ENCODE data around the gene FGF1.

The FGF1 gene

DNA sequence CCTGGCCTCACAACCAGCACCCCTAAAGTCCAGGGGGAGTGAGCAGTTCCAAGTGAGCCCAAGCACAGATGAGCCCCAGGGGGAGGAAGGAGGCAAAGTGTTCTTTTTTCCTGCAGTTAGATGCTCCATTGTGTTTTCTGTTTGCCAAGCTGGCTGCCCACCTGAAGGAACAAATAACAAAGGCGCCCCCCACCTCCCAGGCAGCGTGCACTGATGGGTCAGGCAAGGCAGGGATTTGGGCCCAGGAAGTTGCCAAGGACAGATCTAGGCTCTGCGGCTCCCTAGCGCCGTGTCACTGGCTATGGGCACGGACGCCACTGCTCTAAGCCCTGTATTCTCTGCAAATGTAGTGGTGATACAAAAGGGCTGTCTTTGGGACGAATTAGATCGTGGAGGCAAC, 21.8 kb downstream of the FGF1 start:
- Histone ChIP-seq H3K9ac (ENCODE audit: low read depth, low read length) (no peak overlapping the region), H3K36me3 (ENCODE audit: insufficient read depth, low read depth, low read length) (no peaks in the 10 kb centered on the region)

DNA sequence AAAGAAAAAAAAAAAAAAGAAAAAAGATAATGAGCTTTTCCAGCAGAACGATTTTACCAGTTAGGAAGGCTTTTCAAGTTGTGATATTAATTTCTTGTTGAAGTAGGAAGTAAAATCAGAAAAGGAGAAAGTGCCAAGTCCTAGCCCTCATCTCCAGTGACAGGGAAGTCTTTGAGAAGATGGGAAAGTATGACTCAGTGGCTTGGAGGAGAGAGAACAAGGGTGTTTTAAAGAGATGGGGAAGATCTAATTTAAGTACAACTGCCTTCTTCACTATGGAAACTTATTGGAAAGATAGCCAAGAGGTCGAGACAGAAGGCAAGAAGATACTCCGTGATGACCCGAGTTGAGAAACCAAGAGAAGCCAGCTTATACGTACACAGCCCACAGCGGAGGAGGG, 22.6 kb downstream of the FGF1 start:
- Histone ChIP-seq H3K9me3 (ENCODE audit: insufficient read depth, low read depth, low read length) (no peaks in the 10 kb centered on the region), H3K9ac (ENCODE audit: low read depth, low read length) (no peak overlapping the region), H3K4me3 (ENCODE audit: low read length) (no peak overlapping the region), H3K27ac (ENCODE audit: low read length) (no peak overlapping the region), H3K27me3 (ENCODE audit: insufficient read depth, low read length) (no peaks in the 10 kb centered on the region), H3K36me3 (ENCODE audit: insufficient read depth, low read depth, low read length) (no peaks in the 10 kb centered on the region), H3K4me1 (ENCODE audit: insufficient read depth, low read length) (no peaks in the 10 kb centered on the region)

More for the DNA sequence above, 21.8 kb downstream of the FGF1 start:
- Histone ChIP-seq H3K4me1 (ENCODE audit: insufficient read depth, low read length) (no peaks in the 10 kb centered on the region), H3K9me3 (ENCODE audit: insufficient read depth, low read depth, low read length) (no peaks in the 10 kb centered on the region), H3K27ac (ENCODE audit: low read length) (no peak overlapping the region), H3K4me3 (ENCODE audit: low read length) (no peak overlapping the region), H3K27me3 (ENCODE audit: insufficient read depth, low read length) (no peaks in the 10 kb centered on the region)

DNA sequence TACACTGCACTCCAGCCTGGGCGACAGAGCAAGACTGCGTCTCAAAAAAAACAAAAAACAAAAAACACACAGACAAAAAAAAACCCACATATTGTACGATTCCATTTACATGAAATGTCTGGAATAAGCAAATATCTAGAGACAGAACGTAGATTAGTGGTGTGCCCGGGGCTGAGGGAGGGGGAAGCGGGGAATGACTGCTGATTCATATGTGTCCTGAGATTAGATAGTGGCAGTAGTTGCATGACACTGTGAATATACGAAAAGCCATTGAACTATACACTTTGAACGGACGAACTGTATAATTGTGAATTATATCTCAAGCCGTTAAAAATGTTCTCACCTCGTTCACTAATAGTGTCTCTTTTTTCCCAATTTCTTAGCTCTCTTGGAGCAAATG, 23.9 kb downstream of the FGF1 start:
- H3K4me1 ChIP-seq (ENCODE audit: insufficient read depth, low read length): no peaks in the 10 kb centered on the region
- H3K9ac ChIP-seq (ENCODE audit: low read depth, low read length): no peak overlapping the region
- no peaks in the 10 kb centered on the region for H3K36me3 ChIP-seq (ENCODE audit: insufficient read depth, low read depth, low read length)
- H3K4me3 ChIP-seq (ENCODE audit: low read length): no peak overlapping the region
- H3K27ac ChIP-seq (ENCODE audit: low read length): no peak overlapping the region
- no peaks in the 10 kb centered on the region for H3K9me3 ChIP-seq (ENCODE audit: insufficient read depth, low read depth, low read length)
- no peaks in the 10 kb centered on the region for H3K27me3 ChIP-seq (ENCODE audit: insufficient read depth, low read length)

- no peaks in the 10 kb centered on the region for H3K4me1 ChIP-seq (ENCODE audit: insufficient read depth, low read length)
- no peaks in the 10 kb centered on the region for H3K27me3 ChIP-seq (ENCODE audit: insufficient read depth, low read length)
- no peak overlapping the region for H3K4me3 ChIP-seq (ENCODE audit: low read length)
- no peaks in the 10 kb centered on the region for H3K9me3 ChIP-seq (ENCODE audit: insufficient read depth, low read depth, low read length)
- H3K27ac ChIP-seq (ENCODE audit: low read length): no peak overlapping the region
- no peaks in the 10 kb centered on the region for H3K36me3 ChIP-seq (ENCODE audit: insufficient read depth, low read depth, low read length)
- H3K9ac ChIP-seq (ENCODE audit: low read depth, low read length): no peak overlapping the region
Observed at GRCh38 chr5:142661143-142661542, 24.7 kb downstream of the FGF1 start.

DNA sequence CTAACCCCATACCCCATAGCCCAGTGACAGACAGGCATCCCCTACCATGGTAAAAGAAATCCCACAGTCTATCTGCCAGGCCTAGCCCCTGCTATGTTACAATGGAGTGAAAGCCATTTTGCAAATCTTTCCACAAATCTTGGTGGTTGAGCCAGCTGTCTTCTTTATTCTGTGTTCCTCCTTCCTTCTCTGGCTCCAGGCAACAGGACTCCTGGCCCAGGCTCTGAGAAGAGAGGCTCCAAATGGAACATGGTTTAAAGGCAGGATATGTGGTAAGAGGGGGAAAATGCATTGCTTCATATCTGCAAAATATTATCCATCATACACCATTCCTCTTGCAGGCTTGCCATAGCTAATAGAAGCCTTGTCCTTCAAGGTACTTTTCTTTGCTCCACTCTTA, 25.2 kb downstream of the FGF1 start:
- Histone ChIP-seq H3K27me3 (ENCODE audit: insufficient read depth, low read length) (no peaks in the 10 kb centered on the region), H3K27ac (ENCODE audit: low read length) (no peak overlapping the region), H3K4me3 (ENCODE audit: low read length) (no peak overlapping the region), H3K9ac (ENCODE audit: low read depth, low read length) (no peak overlapping the region), H3K36me3 (ENCODE audit: insufficient read depth, low read depth, low read length) (no peaks in the 10 kb centered on the region), H3K9me3 (ENCODE audit: insufficient read depth, low read depth, low read length) (no peaks in the 10 kb centered on the region), H3K4me1 (ENCODE audit: insufficient read depth, low read length) (no peaks in the 10 kb centered on the region)

DNA sequence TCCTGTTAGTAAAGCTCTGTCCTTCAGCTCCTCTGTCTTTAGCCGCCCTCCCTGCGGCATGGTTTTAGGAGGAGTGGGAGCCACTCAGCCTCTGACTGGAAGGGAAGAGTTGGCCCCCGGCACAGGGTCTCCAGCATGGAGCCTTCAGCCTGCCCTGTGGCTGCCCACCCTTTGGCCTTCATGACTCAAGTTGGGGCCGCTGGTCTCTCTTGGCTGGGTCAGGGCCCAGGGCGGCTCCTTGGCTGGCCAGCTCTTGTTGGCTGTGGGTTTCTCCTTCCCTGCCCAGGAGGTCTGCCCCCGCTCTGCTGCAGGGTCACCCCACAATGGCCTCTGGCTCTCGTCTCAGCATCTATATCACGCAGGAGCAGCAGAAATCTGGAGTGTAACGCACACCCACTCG, 25.7 kb downstream of the FGF1 start:
- no peak overlapping the region for H3K4me3 ChIP-seq (ENCODE audit: low read length)
- H3K36me3 ChIP-seq (ENCODE audit: insufficient read depth, low read depth, low read length): no peaks in the 10 kb centered on the region
- no peaks in the 10 kb centered on the region for H3K4me1 ChIP-seq (ENCODE audit: insufficient read depth, low read length)
- no peaks in the 10 kb centered on the region for H3K27me3 ChIP-seq (ENCODE audit: insufficient read depth, low read length)
- H3K9me3 ChIP-seq (ENCODE audit: insufficient read depth, low read depth, low read length): no peaks in the 10 kb centered on the region
- no peak overlapping the region for H3K27ac ChIP-seq (ENCODE audit: low read length)
- no peak overlapping the region for H3K9ac ChIP-seq (ENCODE audit: low read depth, low read length)

DNA sequence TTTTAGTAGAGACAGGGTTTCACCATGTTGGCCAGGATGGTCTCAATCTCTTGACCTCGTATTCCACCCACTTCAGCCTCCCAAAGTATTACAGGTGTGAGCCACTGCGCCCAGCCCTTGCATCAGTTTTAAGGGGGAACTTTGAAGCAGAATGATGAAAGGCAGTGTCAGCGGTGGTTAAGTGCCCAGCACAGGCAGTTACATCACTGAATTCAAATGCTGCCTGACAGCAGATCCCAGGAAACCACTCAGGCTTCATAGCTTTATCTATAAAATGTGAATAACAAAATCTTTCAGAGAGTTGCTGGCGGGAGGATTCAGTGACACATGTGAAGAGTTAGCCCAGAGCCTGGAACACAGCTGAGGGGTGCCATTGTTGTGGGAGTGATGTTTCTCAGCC, 26.5 kb downstream of the FGF1 start:
- Histone ChIP-seq H3K9me3 (ENCODE audit: insufficient read depth, low read depth, low read length) (no peaks in the 10 kb centered on the region), H3K27me3 (ENCODE audit: insufficient read depth, low read length) (no peaks in the 10 kb centered on the region), H3K36me3 (ENCODE audit: insufficient read depth, low read depth, low read length) (no peaks in the 10 kb centered on the region), H3K4me1 (ENCODE audit: insufficient read depth, low read length) (no peaks in the 10 kb centered on the region), H3K27ac (ENCODE audit: low read length) (no peak overlapping the region), H3K4me3 (ENCODE audit: low read length) (no peak overlapping the region), H3K9ac (ENCODE audit: low read depth, low read length) (no peak overlapping the region)

DNA sequence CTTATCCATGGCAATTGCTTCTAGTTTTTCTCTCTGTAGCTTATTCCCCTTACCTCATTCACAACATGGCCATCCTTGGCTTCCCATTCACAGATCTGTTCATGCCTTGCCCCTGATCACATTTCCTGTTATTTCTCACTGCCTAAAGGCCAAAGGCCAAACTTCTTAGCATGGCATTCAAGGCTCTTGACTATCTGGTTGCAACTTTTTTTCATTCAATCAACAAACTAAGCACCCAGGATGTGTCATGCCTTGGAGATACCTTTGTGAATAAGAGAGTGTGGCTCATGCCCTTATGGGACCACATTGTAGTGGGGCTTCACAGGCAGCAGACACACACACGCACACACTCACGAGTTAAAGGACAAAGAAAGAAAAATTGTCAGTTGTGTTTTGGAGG, 27.6 kb downstream of the FGF1 start:
- H3K4me1 ChIP-seq (ENCODE audit: insufficient read depth, low read length): no peaks in the 10 kb centered on the region
- H3K4me3 ChIP-seq (ENCODE audit: low read length): no peak overlapping the region
- H3K36me3 ChIP-seq (ENCODE audit: insufficient read depth, low read depth, low read length): no peaks in the 10 kb centered on the region
- no peak overlapping the region for H3K27ac ChIP-seq (ENCODE audit: low read length)
- no peaks in the 10 kb centered on the region for H3K9me3 ChIP-seq (ENCODE audit: insufficient read depth, low read depth, low read length)
- H3K27me3 ChIP-seq (ENCODE audit: insufficient read depth, low read length): no peaks in the 10 kb centered on the region
- no peak overlapping the region for H3K9ac ChIP-seq (ENCODE audit: low read depth, low read length)

DNA sequence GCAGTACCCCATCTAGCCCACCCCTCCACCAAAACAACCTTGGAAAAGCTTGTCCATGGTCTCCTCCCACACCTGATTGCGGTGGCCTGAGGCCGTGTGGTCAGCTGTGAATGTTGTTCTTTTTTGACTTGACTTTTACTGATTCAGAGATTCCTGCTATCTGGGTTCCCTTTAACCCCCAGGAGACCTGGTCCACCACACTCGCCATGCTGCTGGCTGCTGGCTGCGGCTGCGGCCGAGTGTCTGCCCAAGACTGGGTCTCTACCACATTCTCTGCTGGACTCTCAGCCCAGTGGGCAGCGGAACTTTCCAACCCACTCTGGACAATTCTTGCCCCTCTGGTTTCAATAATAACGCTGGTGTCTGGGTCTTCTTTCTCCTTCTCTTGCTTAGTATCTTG, 28.4 kb downstream of the FGF1 start:
- Histone ChIP-seq H3K4me3 (ENCODE audit: low read length) (no peak overlapping the region), H3K9me3 (ENCODE audit: insufficient read depth, low read depth, low read length) (no peaks in the 10 kb centered on the region), H3K9ac (ENCODE audit: low read depth, low read length) (no peak overlapping the region), H3K36me3 (ENCODE audit: insufficient read depth, low read depth, low read length) (no peaks in the 10 kb centered on the region), H3K27ac (ENCODE audit: low read length) (no peak overlapping the region), H3K27me3 (ENCODE audit: insufficient read depth, low read length) (no peaks in the 10 kb centered on the region), H3K4me1 (ENCODE audit: insufficient read depth, low read length) (no peaks in the 10 kb centered on the region)

- H3K4me1 ChIP-seq (ENCODE audit: insufficient read depth, low read length): no peaks in the 10 kb centered on the region
- H3K36me3 ChIP-seq (ENCODE audit: insufficient read depth, low read depth, low read length): no peaks in the 10 kb centered on the region
- no peaks in the 10 kb centered on the region for H3K27me3 ChIP-seq (ENCODE audit: insufficient read depth, low read length)
- no peak overlapping the region for H3K27ac ChIP-seq (ENCODE audit: low read length)
- no peak overlapping the region for H3K4me3 ChIP-seq (ENCODE audit: low read length)
- H3K9ac ChIP-seq (ENCODE audit: low read depth, low read length): no peak overlapping the region
- no peaks in the 10 kb centered on the region for H3K9me3 ChIP-seq (ENCODE audit: insufficient read depth, low read depth, low read length)
Observed at GRCh38 chr5:142655339-142656267, 30.3 kb downstream of the FGF1 start.

DNA sequence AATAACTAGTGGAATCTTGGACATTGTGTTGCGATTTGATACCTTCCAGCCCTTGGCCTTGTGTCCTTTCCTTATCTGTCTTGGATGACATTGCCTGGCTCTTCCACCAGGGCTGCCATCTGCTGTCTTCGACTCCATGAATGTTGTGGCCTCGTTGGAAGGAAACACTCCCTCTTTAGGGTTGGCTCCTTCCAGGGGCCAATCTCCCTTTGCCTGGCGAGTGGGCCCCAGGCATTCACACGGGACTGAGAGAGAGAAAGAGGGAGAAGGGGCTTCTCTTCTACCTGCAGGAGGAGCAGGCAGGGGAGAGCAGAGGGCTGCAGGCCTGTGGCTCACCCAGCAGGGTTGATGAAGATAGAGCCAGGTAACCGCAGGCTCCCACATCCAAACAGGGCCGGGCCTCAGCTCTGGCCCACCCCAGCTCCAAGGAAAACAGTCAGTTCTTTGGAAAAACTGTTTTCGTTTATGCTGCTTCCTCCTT, 31.3 kb downstream of the FGF1 start:
- H3K27ac ChIP-seq (ENCODE audit: low read length): no peak overlapping the region
- H3K36me3 ChIP-seq (ENCODE audit: insufficient read depth, low read depth, low read length): no peaks in the 10 kb centered on the region
- H3K9me3 ChIP-seq (ENCODE audit: insufficient read depth, low read depth, low read length): no peaks in the 10 kb centered on the region
- H3K27me3 ChIP-seq (ENCODE audit: insufficient read depth, low read length): no peaks in the 10 kb centered on the region
- H3K4me3 ChIP-seq (ENCODE audit: low read length): no peak overlapping the region
- no peaks in the 10 kb centered on the region for H3K4me1 ChIP-seq (ENCODE audit: insufficient read depth, low read length)
- no peak overlapping the region for H3K9ac ChIP-seq (ENCODE audit: low read depth, low read length)

- H3K9ac ChIP-seq (ENCODE audit: low read depth, low read length): no peak overlapping the region
- no peak overlapping the region for H3K27ac ChIP-seq (ENCODE audit: low read length)
- no peaks in the 10 kb centered on the region for H3K27me3 ChIP-seq (ENCODE audit: insufficient read depth, low read length)
- H3K4me1 ChIP-seq (ENCODE audit: insufficient read depth, low read length): no peaks in the 10 kb centered on the region
- H3K4me3 ChIP-seq (ENCODE audit: low read length): no peak overlapping the region
- H3K9me3 ChIP-seq (ENCODE audit: insufficient read depth, low read depth, low read length): no peaks in the 10 kb centered on the region
- H3K36me3 ChIP-seq (ENCODE audit: insufficient read depth, low read depth, low read length): no peaks in the 10 kb centered on the region
Observed at GRCh38 chr5:142653321-142653720, 32.6 kb downstream of the FGF1 start.
